GM06990 (cell line): Measurements from ENCODE around the gene MEF2B.

Experiments used
- DNase-seq: peaks from one replicate; pipeline ENCODE4 v3.0.0-alpha.2; 2011; ENCODE audit not compliant: insufficient read length; ENCODE audit errors: extremely low read depth
- H3K27me3 ChIP-seq: replicated peaks from 2 replicates; pipeline ENCODE4 v1.6.0; 2011; ENCODE audit warnings: low read length; ENCODE audit not compliant: control insufficient read depth, insufficient read depth
- H3K36me3 ChIP-seq: 2 replicates; pipeline ENCODE4 v1.5.1; 2011; ENCODE audit warnings: low read length; ENCODE audit not compliant: control insufficient read depth, insufficient read depth
- H3K4me3 ChIP-seq: replicated peaks from 2 replicates; pipeline ENCODE4 v1.5.1; 2011; ENCODE audit warnings: low read depth, mild to moderate bottlenecking, control low read depth, low read length
- CTCF ChIP-seq: IDR thresholded peaks from 2 replicates; pipeline ENCODE4 v1.5.1; 2011; ENCODE audit warnings: low read length, control low read depth, mild to moderate bottlenecking, inconsistent platforms; ENCODE audit not compliant: insufficient read depth, poor library complexity, severe bottlenecking

The MEF2B gene

GRCh38 chr19:19171821-19172532 is 1.9 kb upstream of the MEF2B start:
- Histone ChIP-seq H3K4me3 (no peak overlapping the region), H3K27me3 (no peaks in the 10 kb centered on the region), H3K36me3 (peaks cover 5% of the 10 kb centered on the region)
- peak; percentile 66 for DNase-seq
- no peak for TF ChIP-seq CTCF

GRCh38 chr19:19170873-19171672 is 1.0 kb upstream of the MEF2B start:
- no peaks in the 10 kb centered on the region for H3K27me3 ChIP-seq
- no peak overlapping the region for H3K4me3 ChIP-seq
- no peak for TF ChIP-seq CTCF
- DNase-seq, result no peak
- peaks cover 1% of the 10 kb centered on the region; the same call in 1 of the 2 replicates for H3K36me3 ChIP-seq

- H3K36me3 ChIP-seq, result no peaks in the 10 kb centered on the region
- no peak for DNase-seq
- no peaks in the 10 kb centered on the region for H3K27me3 ChIP-seq
- H3K4me3 ChIP-seq, result peak overlapping the region; percentile 53
- TF ChIP-seq CTCF, result no peak
Observed at GRCh38 chr19:19169236-19170052, 619 bp downstream of the MEF2B start.

GRCh38 chr19:19167612-19168011 is 2.5 kb downstream of the MEF2B start:
- no peak for DNase-seq
- no peaks in the 10 kb centered on the region for H3K36me3 ChIP-seq
- H3K4me3 ChIP-seq, result peak overlapping the region; percentile 20
- TF ChIP-seq CTCF, result no peak
- H3K27me3 ChIP-seq, result no peaks in the 10 kb centered on the region

GRCh38 chr19:19165396-19165795 is 4.7 kb downstream of the MEF2B start:
- DNase-seq, result no peak
- Histone ChIP-seq H3K4me3 (no peak overlapping the region), H3K36me3 (no peaks in the 10 kb centered on the region), H3K27me3 (no peaks in the 10 kb centered on the region)
- TF ChIP-seq CTCF, result no peak
